Measurements from ENCODE around the gene BTF3L4.
"Not testable (repeated sequence)": the region's sequence is repeated elsewhere in the genome, so short reads cannot be mapped to it uniquely, and the experiment has no call there.

Gene BTF3L4

DNA sequence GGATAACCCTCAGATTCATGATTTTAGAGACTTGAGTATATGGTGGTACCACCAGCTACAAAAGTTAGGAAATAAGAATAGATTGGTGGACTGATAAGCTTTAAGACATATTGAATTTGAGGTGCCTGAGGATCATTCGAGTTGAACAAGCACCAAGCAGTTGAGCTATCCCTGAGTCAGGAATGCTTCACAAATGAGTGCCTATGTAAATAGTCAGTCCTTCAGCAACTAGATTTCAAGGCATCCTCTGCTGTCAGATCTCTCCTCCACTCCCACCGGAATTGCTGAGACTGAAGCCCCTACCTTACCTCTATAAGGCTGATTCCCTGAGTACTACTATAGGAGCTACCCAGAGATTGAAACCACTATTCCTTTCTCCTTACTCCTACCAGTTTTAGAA, 7.1 kb downstream of the BTF3L4 start:
- no peak for TF ChIP-seq CTCF (IDR thresholded peaks at IDR 0.05; ENCODE audit: control insufficient read depth, extremely low read depth, insufficient read depth)

GRCh38 chr1:52070704-52071103, 14.6 kb downstream of the BTF3L4 start:
- DNase-seq (ENCODE audit: low read depth) = no peak
- TF ChIP-seq CTCF (IDR thresholded peaks at IDR 0.05; ENCODE audit: control insufficient read depth, extremely low read depth, insufficient read depth) = no peak
- no peak overlapping the region for H3K4me3 ChIP-seq (ENCODE audit: low read depth, low read length)

More for the DNA sequence above, 7.1 kb downstream of the BTF3L4 start:
- no peak overlapping the region for H3K4me3 ChIP-seq (ENCODE audit: low read depth, low read length)
- no peak for DNase-seq (ENCODE audit: low read depth)

- no peak for TF ChIP-seq CTCF (IDR thresholded peaks at IDR 0.05; ENCODE audit: control insufficient read depth, extremely low read depth, insufficient read depth)
- DNase-seq (ENCODE audit: low read depth) = no peak
These were observed 16.2 kb downstream of the BTF3L4 start for GRCh38 chr1:52072291-52072690.

GRCh38 chr1:52077277-52077676, 21.2 kb downstream of the BTF3L4 start:
- H3K4me3 ChIP-seq (ENCODE audit: low read depth, low read length) = not testable (repeated sequence)

More at GRCh38 chr1:52072291-52072690, 16.2 kb downstream of the BTF3L4 start:
- H3K4me3 ChIP-seq (ENCODE audit: low read depth, low read length) = no peak overlapping the region

DNA sequence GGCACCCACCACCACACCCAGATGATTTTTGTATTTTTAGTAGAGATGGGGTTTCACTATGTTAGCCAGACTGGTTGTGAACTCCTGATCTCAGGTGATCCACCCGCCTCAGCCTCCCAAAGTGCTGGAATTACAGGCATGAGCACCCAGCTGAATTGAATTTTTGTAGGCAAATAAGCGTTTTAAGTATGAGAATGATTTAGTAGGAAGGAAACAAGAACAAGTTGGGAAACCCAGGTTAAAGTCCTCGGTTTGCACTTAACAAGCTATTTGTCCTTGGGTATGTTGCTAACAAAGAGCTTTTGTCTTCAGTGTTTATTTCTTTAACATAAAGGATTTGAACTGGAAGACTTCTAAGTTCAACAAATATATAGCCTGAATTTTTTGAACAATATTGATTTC, 23.9 kb downstream of the BTF3L4 start:
- no peak for DNase-seq (ENCODE audit: low read depth)
- no peak for TF ChIP-seq CTCF (IDR thresholded peaks at IDR 0.05; ENCODE audit: control insufficient read depth, extremely low read depth, insufficient read depth)
- no peak overlapping the region for H3K4me3 ChIP-seq (ENCODE audit: low read depth, low read length)

More at GRCh38 chr1:52077277-52077676, 21.2 kb downstream of the BTF3L4 start:
- not testable (repeated sequence) for DNase-seq (ENCODE audit: low read depth)

DNA sequence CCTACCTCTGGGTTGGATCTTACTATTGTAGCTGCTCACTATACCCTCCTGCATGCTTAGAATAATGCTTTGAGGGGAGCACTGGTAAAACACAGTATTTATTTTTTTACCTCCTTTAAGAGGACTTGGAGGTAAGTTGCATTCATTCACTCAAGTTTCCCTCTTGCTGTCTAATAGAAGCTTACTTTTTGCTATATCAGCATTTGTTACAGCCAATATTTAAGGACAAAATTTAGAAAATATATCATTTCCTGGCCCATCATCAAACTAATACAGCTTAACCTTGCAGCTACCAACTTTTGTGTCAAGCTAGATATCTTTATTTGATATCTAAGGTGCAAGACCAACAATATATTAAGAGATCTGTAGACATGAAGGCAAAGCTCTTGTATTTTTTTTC, 31.8 kb downstream of the BTF3L4 start:
- H3K4me3 ChIP-seq (ENCODE audit: low read depth, low read length); DNase-seq (ENCODE audit: low read depth): not testable (repeated sequence)

- not testable (repeated sequence) for DNase-seq (ENCODE audit: low read depth); H3K4me3 ChIP-seq (ENCODE audit: low read depth, low read length)
These were observed 38.2 kb downstream of the BTF3L4 start for GRCh38 chr1:52094300-52094699.

GRCh38 chr1:52096216-52096615, 40.1 kb downstream of the BTF3L4 start:
- no peak overlapping the region for H3K4me3 ChIP-seq (ENCODE audit: low read depth, low read length)
- no peak for DNase-seq (ENCODE audit: low read depth)
- no peak for TF ChIP-seq CTCF (IDR thresholded peaks at IDR 0.05; ENCODE audit: control insufficient read depth, extremely low read depth, insufficient read depth)

Measured in LNCaP clone FGC (cell line).